ENCODE measurements around the gene GRM1.

GRM1 gene

DNA sequence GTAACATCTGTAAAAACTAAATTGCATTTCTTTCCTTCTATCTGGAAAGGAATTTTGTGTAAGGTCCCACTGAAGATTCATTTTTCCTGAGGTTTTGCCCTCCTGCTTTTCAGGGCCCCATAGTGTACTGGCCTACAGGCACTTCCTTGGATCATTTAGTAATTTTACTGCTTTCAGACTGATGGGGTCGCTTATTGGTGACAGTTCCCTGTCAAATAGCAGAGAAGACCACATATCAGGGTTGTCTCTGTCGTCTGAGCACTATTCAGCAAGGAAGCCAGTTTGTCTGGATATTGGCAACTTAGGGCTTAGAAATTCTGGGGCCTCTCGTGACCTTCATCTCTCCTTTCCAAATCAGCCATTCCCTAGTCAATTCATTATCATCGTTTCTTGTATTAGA lies 3.5 kb downstream of the GRM1 start:
- Histone ChIP-seq H3K9me3 (ENCODE audit: low read depth, low read length) (no peaks in the 10 kb centered on the region), H3K27ac (no peak overlapping the region), H3K4me3 (no peak overlapping the region), H3K9ac (ENCODE audit: insufficient read length) (no peak overlapping the region), H3K36me3 (ENCODE audit: insufficient read depth, low read length) (no peaks in the 10 kb centered on the region)
- no peak for DNase-seq (ENCODE audit: low read depth, low spot score)
- TF ChIP-seq FOXP2 (optimal IDR thresholded peaks at IDR 0.05; ENCODE audit: control extremely low read depth, extremely low read length, insufficient read depth) (no peak), EZH2 (IDR thresholded peaks at IDR 0.05) (no peak), POLR2AphosphoS5 (IDR thresholded peaks at IDR 0.05; ENCODE audit: borderline replicate concordance, low read depth, low read length) (no peak)

DNA sequence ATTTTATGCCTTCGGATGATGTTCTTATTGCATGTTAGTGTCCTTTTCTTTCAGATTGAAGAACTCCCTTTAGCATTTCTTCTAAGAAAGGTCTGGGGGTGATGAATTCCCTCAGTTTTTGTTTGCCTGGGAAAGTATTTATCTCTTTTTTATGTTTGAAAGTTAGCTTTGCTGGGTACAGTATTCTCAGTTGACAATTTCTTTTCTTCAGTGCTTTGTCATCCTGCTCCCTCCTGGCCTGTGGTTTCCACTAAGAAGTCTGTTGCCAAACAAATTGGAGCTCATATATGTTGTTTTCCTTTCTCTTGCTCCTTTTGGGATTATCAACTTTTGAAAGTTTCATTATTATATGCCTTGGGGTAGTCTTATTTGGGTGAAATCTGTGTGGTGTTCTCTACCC lies 11.5 kb downstream of the GRM1 start:
- no peak overlapping the region for H3K4me3 ChIP-seq
- DNase-seq (ENCODE audit: low read depth, low spot score), result no peak
- no peaks in the 10 kb centered on the region for H3K36me3 ChIP-seq (ENCODE audit: insufficient read depth, low read length)
- no peak for TF ChIP-seq POLR2AphosphoS5 (IDR thresholded peaks at IDR 0.05; ENCODE audit: borderline replicate concordance, low read depth, low read length)
- no peak overlapping the region for H3K27ac ChIP-seq
- no peak overlapping the region for H3K9ac ChIP-seq (ENCODE audit: insufficient read length)
- H3K9me3 ChIP-seq (ENCODE audit: low read depth, low read length), result no peaks in the 10 kb centered on the region

DNA sequence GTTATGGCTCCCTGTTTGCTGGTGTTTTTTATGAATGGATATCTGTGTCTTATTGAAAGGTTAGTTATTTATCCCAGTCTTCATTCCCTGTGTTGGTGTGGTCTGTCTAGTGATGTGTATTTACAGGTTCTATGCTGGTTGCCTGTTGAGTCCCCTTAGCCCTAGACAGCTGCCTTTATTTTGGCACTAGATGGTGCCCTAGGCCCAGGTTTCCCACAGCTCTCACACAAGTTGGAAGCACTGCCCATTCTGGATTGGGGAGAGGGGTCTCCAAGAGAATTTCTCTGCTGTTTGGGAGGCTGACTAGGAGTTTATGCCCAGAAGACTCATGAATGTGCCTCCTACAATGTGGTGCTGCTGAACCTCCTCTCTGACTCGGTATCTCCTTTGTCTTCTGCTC lies 12.4 kb downstream of the GRM1 start:
- TF ChIP-seq EZH2 (IDR thresholded peaks at IDR 0.05), result no peak
- no peak for TF ChIP-seq FOXP2 (optimal IDR thresholded peaks at IDR 0.05; ENCODE audit: control extremely low read depth, extremely low read length, insufficient read depth)
- TF ChIP-seq POLR2AphosphoS5 (IDR thresholded peaks at IDR 0.05; ENCODE audit: borderline replicate concordance, low read depth, low read length), result no peak
- H3K36me3 ChIP-seq (ENCODE audit: insufficient read depth, low read length), result no peaks in the 10 kb centered on the region
- no peak for DNase-seq (ENCODE audit: low read depth, low spot score)

DNA sequence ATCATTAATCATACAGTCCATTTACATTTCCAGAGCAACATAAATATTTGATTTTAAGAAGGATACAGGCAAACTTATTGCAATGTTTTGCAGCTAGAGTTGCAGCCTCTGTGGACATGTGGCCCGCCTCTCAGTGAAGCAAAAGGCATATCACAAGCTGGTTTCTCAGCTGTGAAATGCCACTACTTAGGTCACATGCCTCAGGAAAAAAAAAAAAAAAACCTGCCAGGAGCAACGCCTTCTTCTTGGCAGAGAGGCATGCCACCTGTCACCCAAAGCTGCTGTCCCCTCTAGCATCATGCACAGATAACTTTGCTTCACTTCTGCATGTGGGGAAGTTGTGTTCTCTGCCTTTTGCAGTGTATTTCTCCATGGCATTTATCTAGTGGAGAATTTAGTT lies 18.5 kb downstream of the GRM1 start:
- TF ChIP-seq EZH2 (IDR thresholded peaks at IDR 0.05), result no peak
- TF ChIP-seq POLR2AphosphoS5 (IDR thresholded peaks at IDR 0.05; ENCODE audit: borderline replicate concordance, low read depth, low read length), result no peak
- TF ChIP-seq FOXP2 (optimal IDR thresholded peaks at IDR 0.05; ENCODE audit: control extremely low read depth, extremely low read length, insufficient read depth), result no peak
- Histone ChIP-seq H3K27ac (no peak overlapping the region), H3K9me3 (ENCODE audit: low read depth, low read length) (no peaks in the 10 kb centered on the region), H3K4me3 (no peak overlapping the region), H3K9ac (ENCODE audit: insufficient read length) (no peak overlapping the region), H3K36me3 (ENCODE audit: insufficient read depth, low read length) (no peaks in the 10 kb centered on the region)
- no peak for DNase-seq (ENCODE audit: low read depth, low spot score)

More for the DNA sequence above, 12.4 kb downstream of the GRM1 start:
- Histone ChIP-seq H3K9ac (ENCODE audit: insufficient read length) (no peak overlapping the region), H3K4me3 (no peak overlapping the region), H3K27ac (no peak overlapping the region), H3K9me3 (ENCODE audit: low read depth, low read length) (no peaks in the 10 kb centered on the region)

DNA sequence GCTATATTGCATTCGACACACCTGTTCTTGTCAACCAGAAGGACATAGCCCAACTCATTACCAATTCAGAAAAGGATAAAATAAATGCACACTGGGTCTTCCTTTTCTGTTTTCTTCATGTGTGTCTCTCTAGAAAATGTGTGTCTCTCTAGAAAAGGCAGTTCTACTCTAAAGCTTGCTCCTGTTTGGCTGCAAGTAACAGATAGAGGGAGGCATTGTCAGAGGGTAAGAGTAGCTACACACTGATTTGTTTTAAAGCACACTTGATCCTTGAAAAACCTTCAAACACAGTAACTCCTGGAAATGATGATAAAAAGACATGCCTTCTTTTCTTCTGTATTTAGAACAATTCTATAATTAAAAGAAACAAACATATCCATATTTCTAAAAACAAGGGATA lies 21.3 kb downstream of the GRM1 start:
- no peak for DNase-seq (ENCODE audit: low read depth, low spot score)
- Histone ChIP-seq H3K27ac (no peak overlapping the region), H3K4me3 (no peak overlapping the region), H3K36me3 (ENCODE audit: insufficient read depth, low read length) (no peaks in the 10 kb centered on the region), H3K9ac (ENCODE audit: insufficient read length) (no peak overlapping the region), H3K9me3 (ENCODE audit: low read depth, low read length) (no peaks in the 10 kb centered on the region)
- TF ChIP-seq FOXP2 (optimal IDR thresholded peaks at IDR 0.05; ENCODE audit: control extremely low read depth, extremely low read length, insufficient read depth) (no peak), POLR2AphosphoS5 (IDR thresholded peaks at IDR 0.05; ENCODE audit: borderline replicate concordance, low read depth, low read length) (no peak), EZH2 (IDR thresholded peaks at IDR 0.05) (no peak)

DNA sequence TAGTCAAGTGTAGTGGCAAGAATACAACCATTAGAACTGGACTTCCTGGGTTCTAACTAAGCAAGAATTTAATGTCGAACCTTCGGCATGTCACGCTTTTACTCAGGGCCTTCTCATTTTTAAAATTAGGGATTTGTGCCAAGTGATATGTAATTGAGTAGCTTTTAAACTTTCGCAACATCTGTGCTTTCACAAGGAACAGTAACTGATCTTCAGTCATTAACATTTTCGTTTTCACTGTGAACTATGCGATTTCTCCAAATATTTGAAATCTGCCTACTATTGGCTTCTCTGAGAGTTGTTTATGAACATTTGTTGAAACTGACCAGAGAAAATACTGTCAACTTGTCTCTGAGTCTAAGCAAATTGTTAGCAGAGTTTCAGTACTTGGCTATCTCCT lies 27.6 kb downstream of the GRM1 start:
- no peak for DNase-seq (ENCODE audit: low read depth, low spot score)
- H3K9ac ChIP-seq (ENCODE audit: insufficient read length), result no peak overlapping the region
- TF ChIP-seq FOXP2 (optimal IDR thresholded peaks at IDR 0.05; ENCODE audit: control extremely low read depth, extremely low read length, insufficient read depth) (no peak), POLR2AphosphoS5 (IDR thresholded peaks at IDR 0.05; ENCODE audit: borderline replicate concordance, low read depth, low read length) (no peak), EZH2 (IDR thresholded peaks at IDR 0.05) (no peak)
- H3K27ac ChIP-seq, result no peak overlapping the region
- H3K9me3 ChIP-seq (ENCODE audit: low read depth, low read length), result no peaks in the 10 kb centered on the region
- H3K36me3 ChIP-seq (ENCODE audit: insufficient read depth, low read length), result no peaks in the 10 kb centered on the region
- peak overlapping the region; percentile 32; the same call in 1 of the 2 replicates for H3K4me3 ChIP-seq

DNA sequence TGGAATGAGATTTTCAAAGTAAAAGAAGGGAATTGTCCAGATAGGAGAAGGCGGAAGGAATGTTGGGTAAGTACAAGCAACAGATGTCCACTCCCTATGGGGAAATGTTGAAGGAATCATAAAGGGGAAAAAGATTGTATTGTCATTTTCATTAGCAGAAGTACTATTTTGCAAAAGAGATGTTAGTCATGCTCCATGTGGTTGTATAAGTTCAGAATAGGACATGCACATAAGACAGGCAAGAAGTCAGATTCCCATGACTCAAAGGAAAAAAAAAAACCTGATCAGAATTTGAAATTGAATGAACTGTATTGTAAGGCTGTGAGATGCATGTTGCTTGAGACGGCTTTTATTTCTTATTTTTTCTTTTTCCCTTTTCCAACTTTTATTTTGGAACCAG lies 36.8 kb downstream of the GRM1 start:
- Histone ChIP-seq H3K9ac (ENCODE audit: insufficient read length) (no peak overlapping the region), H3K9me3 (ENCODE audit: low read depth, low read length) (no peaks in the 10 kb centered on the region), H3K36me3 (ENCODE audit: insufficient read depth, low read length) (no peaks in the 10 kb centered on the region), H3K27ac (no peak overlapping the region), H3K4me3 (no peak overlapping the region)
- DNase-seq (ENCODE audit: low read depth, low spot score), result no peak
- no peak for TF ChIP-seq POLR2AphosphoS5 (IDR thresholded peaks at IDR 0.05; ENCODE audit: borderline replicate concordance, low read depth, low read length)
- no peak for TF ChIP-seq EZH2 (IDR thresholded peaks at IDR 0.05)
- TF ChIP-seq FOXP2 (optimal IDR thresholded peaks at IDR 0.05; ENCODE audit: control extremely low read depth, extremely low read length, insufficient read depth), result no peak

DNA sequence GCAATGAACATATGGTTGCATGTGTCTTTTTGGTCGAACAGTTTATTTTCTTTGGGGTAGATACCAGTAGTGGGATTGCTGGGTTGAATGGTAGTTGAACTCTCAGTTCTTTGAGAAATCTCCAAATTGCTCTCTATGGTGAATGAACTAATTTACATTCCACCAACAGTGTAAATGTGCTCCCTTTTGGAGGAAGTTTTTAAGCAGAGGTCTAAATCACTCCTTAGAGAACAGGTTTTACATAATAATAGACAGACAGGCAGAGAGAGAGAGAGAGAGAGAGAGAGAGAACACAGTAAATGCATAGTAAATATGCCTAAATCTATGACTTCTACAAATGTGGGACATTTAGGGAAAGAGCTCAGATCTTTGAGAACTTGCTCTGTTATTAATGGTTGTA lies 37.6 kb downstream of the GRM1 start:
- Histone ChIP-seq H3K36me3 (ENCODE audit: insufficient read depth, low read length) (no peaks in the 10 kb centered on the region), H3K9ac (ENCODE audit: insufficient read length) (no peak overlapping the region), H3K27ac (no peak overlapping the region), H3K9me3 (ENCODE audit: low read depth, low read length) (no peaks in the 10 kb centered on the region), H3K4me3 (no peak overlapping the region)
- TF ChIP-seq FOXP2 (optimal IDR thresholded peaks at IDR 0.05; ENCODE audit: control extremely low read depth, extremely low read length, insufficient read depth) (no peak), EZH2 (IDR thresholded peaks at IDR 0.05) (no peak), POLR2AphosphoS5 (IDR thresholded peaks at IDR 0.05; ENCODE audit: borderline replicate concordance, low read depth, low read length) (no peak)
- DNase-seq (ENCODE audit: low read depth, low spot score), result no peak

DNA sequence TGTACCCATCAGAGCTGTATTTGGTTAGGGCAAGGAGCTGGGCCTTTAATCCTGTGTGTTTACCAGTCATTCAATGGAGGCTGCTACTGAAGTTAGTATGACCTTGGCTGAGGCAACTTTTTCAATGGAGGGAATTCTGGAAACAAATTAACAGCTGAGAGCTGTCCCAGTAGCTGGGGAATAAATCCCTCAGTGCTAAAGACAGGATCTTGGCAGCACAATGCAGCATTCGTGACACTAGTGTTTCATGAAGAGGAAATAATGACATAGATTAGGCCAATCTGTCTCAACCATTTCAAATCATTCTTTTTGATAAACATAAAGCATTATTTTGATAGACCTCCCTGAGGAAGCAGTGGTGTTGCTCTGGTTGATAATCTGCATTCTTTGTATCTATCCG lies 42.9 kb downstream of the GRM1 start:
- no peaks in the 10 kb centered on the region for H3K9me3 ChIP-seq (ENCODE audit: low read depth, low read length)
- no peak overlapping the region for H3K27ac ChIP-seq
- H3K9ac ChIP-seq (ENCODE audit: insufficient read length), result no peak overlapping the region
- no peaks in the 10 kb centered on the region for H3K36me3 ChIP-seq (ENCODE audit: insufficient read depth, low read length)
- DNase-seq (ENCODE audit: low read depth, low spot score), result no peak
- TF ChIP-seq FOXP2 (optimal IDR thresholded peaks at IDR 0.05; ENCODE audit: control extremely low read depth, extremely low read length, insufficient read depth) (no peak), POLR2AphosphoS5 (IDR thresholded peaks at IDR 0.05; ENCODE audit: borderline replicate concordance, low read depth, low read length) (no peak)
- no peak overlapping the region for H3K4me3 ChIP-seq
